SK-N-SH (cell line): ENCODE results near the gene FHOD3.

Experiments
- JUND ChIP-seq: IDR thresholded peaks from 2 replicates; pipeline ENCODE4 v1.4.0; 2012
- RAD21 ChIP-seq: IDR thresholded peaks from 2 replicates; pipeline ENCODE4 v1.6.1; 2012; ENCODE audit warnings: mild to moderate bottlenecking, low read length
- TCF12 ChIP-seq: IDR thresholded peaks from 2 replicates; pipeline ENCODE4 v1.4.0; 2012
- TF ChIP-seq, protein P1 (sequence below): fragments of 200-600 bp; sonication (generic); IDR thresholded peaks from 2 replicates; pipeline ENCODE4 v1.6.1; 2017; ENCODE audit warnings: antibody characterized with exemption, mild to moderate bottlenecking, moderate library complexity
- TF ChIP-seq, protein P2 (sequence below): IDR thresholded peaks from 2 replicates; pipeline ENCODE4 v1.4.0; 2012; ENCODE audit warnings: low read depth, borderline replicate concordance

DNA sequence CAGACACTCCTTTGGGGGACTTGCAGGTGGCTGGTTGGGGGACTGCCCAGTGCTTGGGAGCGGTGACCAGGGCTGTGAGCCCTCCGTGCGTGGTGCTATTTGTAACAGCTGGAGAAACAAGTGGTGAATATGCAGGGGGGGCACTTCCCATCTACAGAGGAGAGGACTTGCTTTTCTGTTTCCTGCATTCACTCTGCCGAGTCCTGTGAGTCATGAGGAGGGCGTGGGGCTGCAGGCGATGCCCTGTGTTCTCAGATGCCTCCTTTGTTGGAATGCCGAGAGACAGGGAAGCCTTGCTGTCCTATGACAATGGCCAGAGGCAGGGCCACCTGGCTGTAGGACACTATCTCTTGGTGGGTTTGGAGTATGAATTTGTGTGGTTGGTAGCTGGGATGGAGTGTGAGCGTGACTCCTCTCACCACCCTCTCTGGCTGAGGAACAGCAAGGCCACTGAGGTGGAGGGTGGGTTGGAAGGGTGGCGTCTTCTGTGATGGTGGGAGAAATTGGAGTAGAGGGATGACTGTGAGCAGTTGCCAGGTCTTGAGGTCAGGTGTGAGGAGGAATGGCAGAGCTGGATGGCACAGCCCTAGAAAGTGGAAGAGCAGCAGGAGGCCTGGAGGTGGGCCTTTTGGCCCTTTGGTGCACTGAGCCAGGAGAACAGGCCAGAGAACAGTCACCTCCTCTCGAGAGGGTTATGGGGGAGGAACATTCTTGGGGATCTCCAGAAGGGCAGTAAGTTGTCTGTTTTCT lies 24.3 kb downstream of the FHOD3 start:
- no peak for TF ChIP-seq RAD21
- TF ChIP-seq, protein P1, sequence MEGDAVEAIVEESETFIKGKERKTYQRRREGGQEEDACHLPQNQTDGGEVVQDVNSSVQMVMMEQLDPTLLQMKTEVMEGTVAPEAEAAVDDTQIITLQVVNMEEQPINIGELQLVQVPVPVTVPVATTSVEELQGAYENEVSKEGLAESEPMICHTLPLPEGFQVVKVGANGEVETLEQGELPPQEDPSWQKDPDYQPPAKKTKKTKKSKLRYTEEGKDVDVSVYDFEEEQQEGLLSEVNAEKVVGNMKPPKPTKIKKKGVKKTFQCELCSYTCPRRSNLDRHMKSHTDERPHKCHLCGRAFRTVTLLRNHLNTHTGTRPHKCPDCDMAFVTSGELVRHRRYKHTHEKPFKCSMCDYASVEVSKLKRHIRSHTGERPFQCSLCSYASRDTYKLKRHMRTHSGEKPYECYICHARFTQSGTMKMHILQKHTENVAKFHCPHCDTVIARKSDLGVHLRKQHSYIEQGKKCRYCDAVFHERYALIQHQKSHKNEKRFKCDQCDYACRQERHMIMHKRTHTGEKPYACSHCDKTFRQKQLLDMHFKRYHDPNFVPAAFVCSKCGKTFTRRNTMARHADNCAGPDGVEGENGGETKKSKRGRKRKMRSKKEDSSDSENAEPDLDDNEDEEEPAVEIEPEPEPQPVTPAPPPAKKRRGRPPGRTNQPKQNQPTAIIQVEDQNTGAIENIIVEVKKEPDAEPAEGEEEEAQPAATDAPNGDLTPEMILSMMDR: no peak
- TF ChIP-seq TCF12: no peak
- TF ChIP-seq JUND: no peak
- TF ChIP-seq, protein P2, sequence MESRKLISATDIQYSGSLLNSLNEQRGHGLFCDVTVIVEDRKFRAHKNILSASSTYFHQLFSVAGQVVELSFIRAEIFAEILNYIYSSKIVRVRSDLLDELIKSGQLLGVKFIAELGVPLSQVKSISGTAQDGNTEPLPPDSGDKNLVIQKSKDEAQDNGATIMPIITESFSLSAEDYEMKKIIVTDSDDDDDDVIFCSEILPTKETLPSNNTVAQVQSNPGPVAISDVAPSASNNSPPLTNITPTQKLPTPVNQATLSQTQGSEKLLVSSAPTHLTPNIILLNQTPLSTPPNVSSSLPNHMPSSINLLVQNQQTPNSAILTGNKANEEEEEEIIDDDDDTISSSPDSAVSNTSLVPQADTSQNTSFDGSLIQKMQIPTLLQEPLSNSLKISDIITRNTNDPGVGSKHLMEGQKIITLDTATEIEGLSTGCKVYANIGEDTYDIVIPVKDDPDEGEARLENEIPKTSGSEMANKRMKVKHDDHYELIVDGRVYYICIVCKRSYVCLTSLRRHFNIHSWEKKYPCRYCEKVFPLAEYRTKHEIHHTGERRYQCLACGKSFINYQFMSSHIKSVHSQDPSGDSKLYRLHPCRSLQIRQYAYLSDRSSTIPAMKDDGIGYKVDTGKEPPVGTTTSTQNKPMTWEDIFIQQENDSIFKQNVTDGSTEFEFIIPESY: no peak
